GM12878 (cell line): ENCODE results near the gene RHAG.

Experiments used
- BACH1 ChIP-seq: fragments of 450-650 bp; IDR thresholded peaks from 2 replicates; pipeline ENCODE4 v1.6.1; 2017; ENCODE audit warnings: mild to moderate bottlenecking, borderline replicate concordance
- CBX3 ChIP-seq: fragments of 200-600 bp; sonication (generic); IDR thresholded peaks from 2 replicates; pipeline ENCODE4 v1.6.1; 2016; ENCODE audit warnings: low read depth, borderline replicate concordance
- FOXM1 ChIP-seq: IDR thresholded peaks from 2 replicates; pipeline ENCODE4 v1.6.1; 2012; ENCODE audit warnings: low read depth, mild to moderate bottlenecking, inconsistent platforms, low read length, moderate library complexity
- POLR2AphosphoS2 ChIP-seq: IDR thresholded peaks from 2 replicates; pipeline ENCODE4 v1.6.1; 2011; ENCODE audit warnings: low read depth, mild to moderate bottlenecking, low read length, improper control_type of control experiment, moderate library complexity
- STAT3 ChIP-seq: IDR thresholded peaks from 2 replicates; pipeline ENCODE4 v1.6.1; 2011; ENCODE audit warnings: low read depth, low read length, improper control_type of control experiment
- TCF12 ChIP-seq: IDR thresholded peaks from 2 replicates; pipeline ENCODE4 v1.6.1; 2011; ENCODE audit warnings: low read depth, mild to moderate bottlenecking, low read length
- TF ChIP-seq, protein P1 (sequence below), 3 experiments: IDR thresholded peaks in 2 of 3; conservative IDR thresholded peaks in 1 of 3; 2 replicates each; pipeline ENCODE4 v1.5.1; 2011; ENCODE audit warnings: low read depth in 3 of 3, low read length in 3 of 3, mild to moderate bottlenecking in 3 of 3, control low read depth in 2 of 3, moderate library complexity in 2 of 3, inconsistent platforms in 1 of 3, mixed read lengths in 1 of 3; ENCODE audit not compliant: control insufficient read depth in 2 of 3, insufficient read depth in 1 of 3; ENCODE audit errors: extremely low read depth in 1 of 3
- TF ChIP-seq, protein P2 (sequence below): fragments of 450-650 bp; IDR thresholded peaks from 2 replicates; pipeline ENCODE4 v1.6.1; 2017; ENCODE audit warnings: mild to moderate bottlenecking, moderate library complexity
- TF ChIP-seq, protein P3 (sequence below): IDR thresholded peaks from 2 replicates; pipeline ENCODE4 v1.6.1; 2012; ENCODE audit warnings: mild to moderate bottlenecking, low read depth, low read length
- TF ChIP-seq, protein P4 (sequence below): fragments of 450-650 bp; IDR thresholded peaks from 2 replicates; pipeline ENCODE4 v1.6.1; 2016; ENCODE audit warnings: mild to moderate bottlenecking, moderate library complexity, borderline replicate concordance

DNA sequence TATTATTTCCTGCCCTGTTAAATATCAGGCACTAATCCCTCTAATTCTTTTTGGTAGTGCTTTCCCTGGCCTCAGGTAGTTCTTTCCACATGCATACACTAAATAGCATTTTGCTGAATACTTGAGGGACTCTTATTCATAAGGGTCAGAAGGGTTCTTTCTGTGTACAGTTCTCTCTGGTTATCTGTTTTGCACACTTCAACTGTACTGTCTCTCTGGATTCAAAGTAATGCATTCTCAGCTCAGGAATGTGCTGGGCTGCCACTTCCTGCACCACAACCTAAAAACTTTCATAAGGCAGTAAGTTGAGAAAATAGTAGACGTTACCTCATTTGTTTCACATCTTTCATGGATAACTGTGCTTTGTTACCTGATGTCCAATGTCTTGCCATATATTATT lies 54.1 kb downstream of the RHAG start:
- TF ChIP-seq STAT3 (no peak), POLR2AphosphoS2 (no peak), BACH1 (no peak), TCF12 (no peak), FOXM1 (no peak), CBX3 (no peak)
- TF ChIP-seq, protein P1, sequence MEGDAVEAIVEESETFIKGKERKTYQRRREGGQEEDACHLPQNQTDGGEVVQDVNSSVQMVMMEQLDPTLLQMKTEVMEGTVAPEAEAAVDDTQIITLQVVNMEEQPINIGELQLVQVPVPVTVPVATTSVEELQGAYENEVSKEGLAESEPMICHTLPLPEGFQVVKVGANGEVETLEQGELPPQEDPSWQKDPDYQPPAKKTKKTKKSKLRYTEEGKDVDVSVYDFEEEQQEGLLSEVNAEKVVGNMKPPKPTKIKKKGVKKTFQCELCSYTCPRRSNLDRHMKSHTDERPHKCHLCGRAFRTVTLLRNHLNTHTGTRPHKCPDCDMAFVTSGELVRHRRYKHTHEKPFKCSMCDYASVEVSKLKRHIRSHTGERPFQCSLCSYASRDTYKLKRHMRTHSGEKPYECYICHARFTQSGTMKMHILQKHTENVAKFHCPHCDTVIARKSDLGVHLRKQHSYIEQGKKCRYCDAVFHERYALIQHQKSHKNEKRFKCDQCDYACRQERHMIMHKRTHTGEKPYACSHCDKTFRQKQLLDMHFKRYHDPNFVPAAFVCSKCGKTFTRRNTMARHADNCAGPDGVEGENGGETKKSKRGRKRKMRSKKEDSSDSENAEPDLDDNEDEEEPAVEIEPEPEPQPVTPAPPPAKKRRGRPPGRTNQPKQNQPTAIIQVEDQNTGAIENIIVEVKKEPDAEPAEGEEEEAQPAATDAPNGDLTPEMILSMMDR (IDR thresholded peaks at IDR 0.05 in 2 of 3, conservative IDR thresholded peaks at IDR 0.05 in 1 of 3; ENCODE audit: control insufficient read depth in 2 of 3, extremely low read depth in 1 of 3, insufficient read depth in 1 of 3, low read depth in 3 of 3, low read length in 3 of 3): no peak
- TF ChIP-seq, protein P2, sequence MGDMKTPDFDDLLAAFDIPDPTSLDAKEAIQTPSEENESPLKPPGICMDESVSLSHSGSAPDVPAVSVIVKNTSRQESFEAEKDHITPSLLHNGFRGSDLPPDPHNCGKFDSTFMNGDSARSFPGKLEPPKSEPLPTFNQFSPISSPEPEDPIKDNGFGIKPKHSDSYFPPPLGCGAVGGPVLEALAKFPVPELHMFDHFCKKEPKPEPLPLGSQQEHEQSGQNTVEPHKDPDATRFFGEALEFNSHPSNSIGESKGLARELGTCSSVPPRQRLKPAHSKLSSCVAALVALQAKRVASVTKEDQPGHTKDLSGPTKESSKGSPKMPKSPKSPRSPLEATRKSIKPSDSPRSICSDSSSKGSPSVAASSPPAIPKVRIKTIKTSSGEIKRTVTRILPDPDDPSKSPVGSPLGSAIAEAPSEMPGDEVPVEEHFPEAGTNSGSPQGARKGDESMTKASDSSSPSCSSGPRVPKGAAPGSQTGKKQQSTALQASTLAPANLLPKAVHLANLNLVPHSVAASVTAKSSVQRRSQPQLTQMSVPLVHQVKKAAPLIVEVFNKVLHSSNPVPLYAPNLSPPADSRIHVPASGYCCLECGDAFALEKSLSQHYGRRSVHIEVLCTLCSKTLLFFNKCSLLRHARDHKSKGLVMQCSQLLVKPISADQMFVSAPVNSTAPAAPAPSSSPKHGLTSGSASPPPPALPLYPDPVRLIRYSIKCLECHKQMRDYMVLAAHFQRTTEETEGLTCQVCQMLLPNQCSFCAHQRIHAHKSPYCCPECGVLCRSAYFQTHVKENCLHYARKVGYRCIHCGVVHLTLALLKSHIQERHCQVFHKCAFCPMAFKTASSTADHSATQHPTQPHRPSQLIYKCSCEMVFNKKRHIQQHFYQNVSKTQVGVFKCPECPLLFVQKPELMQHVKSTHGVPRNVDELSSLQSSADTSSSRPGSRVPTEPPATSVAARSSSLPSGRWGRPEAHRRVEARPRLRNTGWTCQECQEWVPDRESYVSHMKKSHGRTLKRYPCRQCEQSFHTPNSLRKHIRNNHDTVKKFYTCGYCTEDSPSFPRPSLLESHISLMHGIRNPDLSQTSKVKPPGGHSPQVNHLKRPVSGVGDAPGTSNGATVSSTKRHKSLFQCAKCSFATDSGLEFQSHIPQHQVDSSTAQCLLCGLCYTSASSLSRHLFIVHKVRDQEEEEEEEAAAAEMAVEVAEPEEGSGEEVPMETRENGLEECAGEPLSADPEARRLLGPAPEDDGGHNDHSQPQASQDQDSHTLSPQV: no peak
- TF ChIP-seq, protein P3, sequence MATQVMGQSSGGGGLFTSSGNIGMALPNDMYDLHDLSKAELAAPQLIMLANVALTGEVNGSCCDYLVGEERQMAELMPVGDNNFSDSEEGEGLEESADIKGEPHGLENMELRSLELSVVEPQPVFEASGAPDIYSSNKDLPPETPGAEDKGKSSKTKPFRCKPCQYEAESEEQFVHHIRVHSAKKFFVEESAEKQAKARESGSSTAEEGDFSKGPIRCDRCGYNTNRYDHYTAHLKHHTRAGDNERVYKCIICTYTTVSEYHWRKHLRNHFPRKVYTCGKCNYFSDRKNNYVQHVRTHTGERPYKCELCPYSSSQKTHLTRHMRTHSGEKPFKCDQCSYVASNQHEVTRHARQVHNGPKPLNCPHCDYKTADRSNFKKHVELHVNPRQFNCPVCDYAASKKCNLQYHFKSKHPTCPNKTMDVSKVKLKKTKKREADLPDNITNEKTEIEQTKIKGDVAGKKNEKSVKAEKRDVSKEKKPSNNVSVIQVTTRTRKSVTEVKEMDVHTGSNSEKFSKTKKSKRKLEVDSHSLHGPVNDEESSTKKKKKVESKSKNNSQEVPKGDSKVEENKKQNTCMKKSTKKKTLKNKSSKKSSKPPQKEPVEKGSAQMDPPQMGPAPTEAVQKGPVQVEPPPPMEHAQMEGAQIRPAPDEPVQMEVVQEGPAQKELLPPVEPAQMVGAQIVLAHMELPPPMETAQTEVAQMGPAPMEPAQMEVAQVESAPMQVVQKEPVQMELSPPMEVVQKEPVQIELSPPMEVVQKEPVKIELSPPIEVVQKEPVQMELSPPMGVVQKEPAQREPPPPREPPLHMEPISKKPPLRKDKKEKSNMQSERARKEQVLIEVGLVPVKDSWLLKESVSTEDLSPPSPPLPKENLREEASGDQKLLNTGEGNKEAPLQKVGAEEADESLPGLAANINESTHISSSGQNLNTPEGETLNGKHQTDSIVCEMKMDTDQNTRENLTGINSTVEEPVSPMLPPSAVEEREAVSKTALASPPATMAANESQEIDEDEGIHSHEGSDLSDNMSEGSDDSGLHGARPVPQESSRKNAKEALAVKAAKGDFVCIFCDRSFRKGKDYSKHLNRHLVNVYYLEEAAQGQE: no peak
- TF ChIP-seq, protein P4, sequence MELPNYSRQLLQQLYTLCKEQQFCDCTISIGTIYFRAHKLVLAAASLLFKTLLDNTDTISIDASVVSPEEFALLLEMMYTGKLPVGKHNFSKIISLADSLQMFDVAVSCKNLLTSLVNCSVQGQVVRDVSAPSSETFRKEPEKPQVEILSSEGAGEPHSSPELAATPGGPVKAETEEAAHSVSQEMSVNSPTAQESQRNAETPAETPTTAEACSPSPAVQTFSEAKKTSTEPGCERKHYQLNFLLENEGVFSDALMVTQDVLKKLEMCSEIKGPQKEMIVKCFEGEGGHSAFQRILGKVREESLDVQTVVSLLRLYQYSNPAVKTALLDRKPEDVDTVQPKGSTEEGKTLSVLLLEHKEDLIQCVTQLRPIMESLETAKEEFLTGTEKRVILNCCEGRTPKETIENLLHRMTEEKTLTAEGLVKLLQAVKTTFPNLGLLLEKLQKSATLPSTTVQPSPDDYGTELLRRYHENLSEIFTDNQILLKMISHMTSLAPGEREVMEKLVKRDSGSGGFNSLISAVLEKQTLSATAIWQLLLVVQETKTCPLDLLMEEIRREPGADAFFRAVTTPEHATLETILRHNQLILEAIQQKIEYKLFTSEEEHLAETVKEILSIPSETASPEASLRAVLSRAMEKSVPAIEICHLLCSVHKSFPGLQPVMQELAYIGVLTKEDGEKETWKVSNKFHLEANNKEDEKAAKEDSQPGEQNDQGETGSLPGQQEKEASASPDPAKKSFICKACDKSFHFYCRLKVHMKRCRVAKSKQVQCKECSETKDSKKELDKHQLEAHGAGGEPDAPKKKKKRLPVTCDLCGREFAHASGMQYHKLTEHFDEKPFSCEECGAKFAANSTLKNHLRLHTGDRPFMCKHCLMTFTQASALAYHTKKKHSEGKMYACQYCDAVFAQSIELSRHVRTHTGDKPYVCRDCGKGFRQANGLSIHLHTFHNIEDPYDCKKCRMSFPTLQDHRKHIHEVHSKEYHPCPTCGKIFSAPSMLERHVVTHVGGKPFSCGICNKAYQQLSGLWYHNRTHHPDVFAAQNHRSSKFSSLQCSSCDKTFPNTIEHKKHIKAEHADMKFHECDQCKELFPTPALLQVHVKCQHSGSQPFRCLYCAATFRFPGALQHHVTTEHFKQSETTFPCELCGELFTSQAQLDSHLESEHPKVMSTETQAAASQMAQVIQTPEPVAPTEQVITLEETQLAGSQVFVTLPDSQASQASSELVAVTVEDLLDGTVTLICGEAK: no peak
